ENCODE measurements around the gene MYLK2.

GRCh38 chr20:31821427-31821826 is 2.3 kb downstream of the MYLK2 start:
- TF ChIP-seq CTCF (conservative IDR thresholded peaks at IDR 0.05; ENCODE audit: low read depth, low read length) (no peak), MXI1 (IDR thresholded peaks at IDR 0.05; ENCODE audit: borderline replicate concordance, low read depth, low read length) (no peak)

Data from IMR-90 (cell line).